Liver (tissue), 9 donors: ENCODE data around the gene PLPPR5. TPM values are rescaled to one million over a fixed set of nuclear protein-coding genes. Genes with fewer than 3 reads are reported as not detected.

Source experiments
- DNase-seq: peaks from one replicate; pipeline ENCODE4 v3.0.0-alpha.2; 2017; ENCODE audit warnings: low spot score
- H3K27ac ChIP-seq, 2 donors: one replicate each; pipeline ENCODE4 v1.7.0; 2013; ENCODE audit warnings: inconsistent platforms in 2 of 2, low read length in 2 of 2, control low read depth in 1 of 2, low read depth in 1 of 2, mild to moderate bottlenecking in 1 of 2
- H3K27me3 ChIP-seq, 4 donors: one replicate each; pipeline versions ENCODE4 v1.6.1 to v1.7.0; 2013; ENCODE audit warnings: low read length in 3 of 4, inconsistent platforms in 1 of 4, mild to moderate bottlenecking in 1 of 4, moderate library complexity in 1 of 4; ENCODE audit not compliant: control insufficient read depth in 4 of 4, insufficient read depth in 4 of 4
- H3K36me3 ChIP-seq, 4 donors: one replicate each; pipeline versions ENCODE4 v1.6.1 to v1.7.0; 2013; ENCODE audit warnings: low read length in 3 of 4, mild to moderate bottlenecking in 3 of 4, low read depth in 1 of 4, moderate library complexity in 1 of 4; ENCODE audit not compliant: control insufficient read depth in 4 of 4, insufficient read depth in 3 of 4
- H3K4me1 ChIP-seq, 4 donors: one replicate each; pipeline versions ENCODE4 v1.6.1 to v1.7.0; 2013; ENCODE audit warnings: low read length in 3 of 4, mild to moderate bottlenecking in 3 of 4, moderate library complexity in 1 of 4; ENCODE audit not compliant: control insufficient read depth in 4 of 4, insufficient read depth in 4 of 4
- H3K4me3 ChIP-seq, 3 donors: one replicate each; pipeline versions ENCODE4 v1.6.1 to v1.7.0; 2013; ENCODE audit warnings: low read length in 3 of 3, control low read depth in 1 of 3, low read depth in 1 of 3, mild to moderate bottlenecking in 1 of 3
- H3K9ac ChIP-seq, 2 donors: one replicate each; pipeline ENCODE4 v1.7.0; 2013; ENCODE audit warnings: low read length in 2 of 2, mild to moderate bottlenecking in 2 of 2, moderate library complexity in 2 of 2, control low read depth in 1 of 2, low read depth in 1 of 2
- H3K9me3 ChIP-seq, 4 donors: one replicate each; pipeline versions ENCODE4 v1.6.1 to v1.7.0; 2013; ENCODE audit warnings: low read length in 3 of 4; ENCODE audit not compliant: control insufficient read depth in 4 of 4
- CTCF ChIP-seq: fragments of 150-350 bp; IDR thresholded peaks from 2 replicates; pipeline ENCODE4 v1.5.1; 2017; ENCODE audit warnings: improper control_type of control experiment, low read depth, low read length; ENCODE audit not compliant: missing input control
- EGR1 ChIP-seq, 2 donors: IDR thresholded peaks; 2 replicates each; pipeline ENCODE4 v1.6.1; 2016 to 2018; ENCODE audit warnings: antibody characterized with exemption in 2 of 2, low read depth in 2 of 2
- FOXA1 ChIP-seq: IDR thresholded peaks from 2 replicates; pipeline ENCODE4 v1.6.1; 2016; ENCODE audit warnings: antibody characterized with exemption
- FOXA2 ChIP-seq: IDR thresholded peaks from 2 replicates; pipeline ENCODE4 v1.6.1; 2016; ENCODE audit warnings: antibody characterized with exemption
- GABPA ChIP-seq, 2 donors: IDR thresholded peaks in 1 of 2; conservative IDR thresholded peaks in 1 of 2; 2 replicates each; pipeline ENCODE4 v1.6.1; 2016; ENCODE audit warnings: antibody characterized with exemption in 2 of 2, mild to moderate bottlenecking in 1 of 2, moderate library complexity in 1 of 2
- HNF4A ChIP-seq, 2 donors: conservative IDR thresholded peaks; 2 replicates each; pipeline ENCODE4 v1.6.1; 2016; ENCODE audit warnings: antibody characterized with exemption in 2 of 2, mild to moderate bottlenecking in 2 of 2
- HNF4G ChIP-seq: IDR thresholded peaks from 2 replicates; pipeline ENCODE4 v1.6.1; 2016; ENCODE audit warnings: antibody characterized with exemption
- JUND ChIP-seq, 2 donors: IDR thresholded peaks; 2 replicates each; pipeline ENCODE4 v1.6.1; 2016; ENCODE audit warnings: antibody characterized with exemption in 2 of 2
- MAX ChIP-seq: IDR thresholded peaks from 2 replicates; pipeline ENCODE4 v1.6.1; 2016; ENCODE audit warnings: antibody characterized with exemption
- NR2F2 ChIP-seq: IDR thresholded peaks from 2 replicates; pipeline ENCODE4 v1.6.1; 2016; ENCODE audit warnings: antibody characterized with exemption
- RAD21 ChIP-seq, 2 donors: IDR thresholded peaks; 2 replicates each; pipeline ENCODE4 v1.6.1; 2016; ENCODE audit warnings: antibody characterized with exemption in 2 of 2, mild to moderate bottlenecking in 2 of 2
- REST ChIP-seq: IDR thresholded peaks from 2 replicates; pipeline ENCODE4 v1.6.1; 2016; ENCODE audit warnings: antibody characterized with exemption, mild to moderate bottlenecking
- RXRA ChIP-seq, 2 donors: IDR thresholded peaks; 2 replicates each; pipeline ENCODE4 v1.6.1; 2017 to 2018; ENCODE audit warnings: antibody characterized with exemption in 2 of 2, mild to moderate bottlenecking in 1 of 2
- SP1 ChIP-seq: IDR thresholded peaks from 2 replicates; pipeline ENCODE4 v1.6.1; 2018; ENCODE audit warnings: antibody characterized with exemption, mild to moderate bottlenecking
- TAF1 ChIP-seq: conservative IDR thresholded peaks from 2 replicates; pipeline ENCODE4 v1.6.1; 2016; ENCODE audit warnings: antibody characterized with exemption, mild to moderate bottlenecking
- YY1 ChIP-seq: IDR thresholded peaks from 2 replicates; pipeline ENCODE4 v1.6.1; 2016; ENCODE audit warnings: antibody characterized with exemption, mild to moderate bottlenecking
- ZBTB33 ChIP-seq: IDR thresholded peaks from 2 replicates; pipeline ENCODE4 v1.6.1; 2016; ENCODE audit warnings: antibody characterized with exemption
- WGBS: extraction: QIAGEN DNeasy Blood & Tissue Kit; methylation state at CpG from one replicate; pipeline ENCODE4 v1.1.7; 2013; 5-methylcytosine and 5-hydroxymethylcytosine counted together
- polyA plus RNA-seq, 2 donors: library from polyadenylated mRNA; stranded (reverse) in 1 of 2; unstranded in 1 of 2; fragments of 200-250 nt in 1 of 2; fragments of >200 nt in 1 of 2; fragmentation: Nextera tagmentation in 1 of 2; extraction: Ambion mirVana in 1 of 2; gene quantifications; one replicate each; pipeline versions ENCODE4 v1.2.1 to v1.2.3, GENCODE V29; 2013 to 2015
- total RNA-seq, 2 donors: library from RNA; depleted of rRNA; stranded (reverse); fragments of >200 nt; gene quantifications; one replicate each; pipeline ENCODE4 v1.2.3, GENCODE V29; 2014
- donor health status: healthy.
- donor health status: healthy.
- donor health status: healthy.
- donor health status: healthy.
- donor health status: healthy.

PLPPR5 gene
- total and polyA plus RNA-seq, 4 donors = not detected

DNA sequence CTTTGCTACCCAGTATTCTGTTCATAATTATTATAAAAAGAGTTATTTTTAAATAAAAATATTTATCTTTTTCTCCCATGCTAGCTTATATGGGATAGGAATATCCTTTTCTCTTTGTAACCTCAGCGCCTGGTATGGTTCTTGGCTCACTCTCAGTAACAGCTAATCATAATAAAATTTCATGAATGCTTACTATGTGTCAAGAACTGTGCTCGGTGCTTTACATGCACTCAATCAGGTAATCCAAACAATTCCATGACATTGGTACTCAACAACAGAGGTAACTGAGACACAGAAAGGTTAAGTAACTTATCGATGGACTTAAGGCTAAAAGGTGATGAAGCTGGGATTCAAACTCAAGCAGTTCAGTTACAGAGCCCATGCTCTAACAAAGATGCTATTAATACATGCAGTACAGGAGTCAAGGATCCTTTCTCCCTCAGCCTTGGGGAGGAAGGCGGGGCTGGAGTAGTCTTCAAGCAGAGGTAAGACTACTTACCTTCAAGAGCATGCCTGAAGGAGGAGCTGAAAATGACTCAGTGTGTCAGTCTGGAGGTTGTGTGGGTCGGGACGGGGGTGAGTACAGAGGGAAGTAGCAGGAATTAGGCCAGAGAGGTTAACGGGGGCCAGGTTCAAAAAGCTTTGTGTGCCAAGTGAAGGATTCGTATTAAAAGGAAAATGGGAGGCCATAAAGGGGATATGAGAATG lies 73.4 kb downstream of the PLPPR5 start:
- Histone ChIP-seq H3K9ac (no peak overlapping the region), H3K9me3 (no peaks in the 10 kb centered on the region), H3K4me3 (no peak overlapping the region), H3K4me1 (peaks cover 0 to 4% (median 2%) of the 10 kb centered on the region in 4 donors), H3K36me3 (no peaks in the 10 kb centered on the region), H3K27ac (no peak overlapping the region), H3K27me3 (no peaks in the 10 kb centered on the region)
- 89% methylated on average over 8 of the region's 8 CpGs for WGBS
- no peak for DNase-seq
- TF ChIP-seq CTCF (no peak), EGR1 (IDR thresholded peaks at IDR 0.05; ENCODE audit: low read depth in 2 of 2) (no peak), TAF1 (no peak), MAX (no peak), YY1 (no peak), GABPA (IDR thresholded peaks at IDR 0.05 in 1 of 2, conservative IDR thresholded peaks at IDR 0.05 in 1 of 2) (no peak), RAD21 (IDR thresholded peaks at IDR 0.05) (no peak), RXRA (IDR thresholded peaks at IDR 0.05) (no peak), ZBTB33 (no peak), FOXA1 (no peak), FOXA2 (no peak), REST (no peak), JUND (IDR thresholded peaks at IDR 0.05) (no peak), NR2F2 (no peak), SP1 (no peak)

DNA sequence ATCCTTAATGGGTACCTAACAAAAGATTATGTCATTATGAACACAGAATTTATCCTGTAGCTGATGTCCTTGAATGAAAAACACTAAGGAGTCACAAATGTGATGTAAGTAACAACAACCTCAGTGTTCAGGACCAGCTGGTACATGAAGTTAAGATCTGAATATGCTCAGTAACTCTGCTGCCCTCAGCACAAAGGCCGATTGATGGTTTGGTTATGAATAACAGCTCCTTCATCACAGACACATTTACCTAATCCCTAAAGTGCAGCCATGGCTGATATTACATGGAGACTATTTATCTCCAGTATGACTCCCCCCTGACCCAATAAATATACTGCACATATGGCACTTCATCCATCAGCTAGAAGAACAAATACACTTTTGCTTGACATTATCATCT lies 75.2 kb downstream of the PLPPR5 start:
- Histone ChIP-seq H3K27me3 (no peaks in the 10 kb centered on the region), H3K4me1 (peaks cover 0 to 4% (median 2%) of the 10 kb centered on the region in 4 donors), H3K9ac (no peak overlapping the region), H3K27ac (no peak overlapping the region), H3K4me3 (no peak overlapping the region), H3K36me3 (no peaks in the 10 kb centered on the region), H3K9me3 (no peaks in the 10 kb centered on the region)
- DNase-seq = no peak
- WGBS = 83% methylated on average over 1 of the region's 1 CpG
- TF ChIP-seq HNF4G = no peak
- no peak for TF ChIP-seq TAF1
- no peak for TF ChIP-seq FOXA2
- TF ChIP-seq YY1 = no peak
- no peak for TF ChIP-seq ZBTB33
- TF ChIP-seq EGR1 (IDR thresholded peaks at IDR 0.05; ENCODE audit: low read depth in 2 of 2) = no peak
- no peak for TF ChIP-seq REST
- no peak for TF ChIP-seq SP1
- TF ChIP-seq JUND (IDR thresholded peaks at IDR 0.05) = no peak
- no peak for TF ChIP-seq RXRA (IDR thresholded peaks at IDR 0.05)
- no peak for TF ChIP-seq GABPA (IDR thresholded peaks at IDR 0.05 in 1 of 2, conservative IDR thresholded peaks at IDR 0.05 in 1 of 2)
- no peak for TF ChIP-seq HNF4A (conservative IDR thresholded peaks at IDR 0.05)
- no peak for TF ChIP-seq NR2F2
- no peak for TF ChIP-seq MAX
- no peak for TF ChIP-seq RAD21 (IDR thresholded peaks at IDR 0.05)
